Amniotic stem cell (primary cell): Measurements from ENCODE around the gene KRT79.

Experiments
- DNase-seq: peaks from one replicate; lab custom pipeline; 2025; lab: John Stamatoyannopoulos, UW

Gene KRT79

GRCh38 chr12:52835271-52836041, 1.3 kb upstream of the KRT79 start:
- no peak for DNase-seq

- no peak for DNase-seq
These were observed 553 bp upstream of the KRT79 start for GRCh38 chr12:52834727-52835001.

DNA sequence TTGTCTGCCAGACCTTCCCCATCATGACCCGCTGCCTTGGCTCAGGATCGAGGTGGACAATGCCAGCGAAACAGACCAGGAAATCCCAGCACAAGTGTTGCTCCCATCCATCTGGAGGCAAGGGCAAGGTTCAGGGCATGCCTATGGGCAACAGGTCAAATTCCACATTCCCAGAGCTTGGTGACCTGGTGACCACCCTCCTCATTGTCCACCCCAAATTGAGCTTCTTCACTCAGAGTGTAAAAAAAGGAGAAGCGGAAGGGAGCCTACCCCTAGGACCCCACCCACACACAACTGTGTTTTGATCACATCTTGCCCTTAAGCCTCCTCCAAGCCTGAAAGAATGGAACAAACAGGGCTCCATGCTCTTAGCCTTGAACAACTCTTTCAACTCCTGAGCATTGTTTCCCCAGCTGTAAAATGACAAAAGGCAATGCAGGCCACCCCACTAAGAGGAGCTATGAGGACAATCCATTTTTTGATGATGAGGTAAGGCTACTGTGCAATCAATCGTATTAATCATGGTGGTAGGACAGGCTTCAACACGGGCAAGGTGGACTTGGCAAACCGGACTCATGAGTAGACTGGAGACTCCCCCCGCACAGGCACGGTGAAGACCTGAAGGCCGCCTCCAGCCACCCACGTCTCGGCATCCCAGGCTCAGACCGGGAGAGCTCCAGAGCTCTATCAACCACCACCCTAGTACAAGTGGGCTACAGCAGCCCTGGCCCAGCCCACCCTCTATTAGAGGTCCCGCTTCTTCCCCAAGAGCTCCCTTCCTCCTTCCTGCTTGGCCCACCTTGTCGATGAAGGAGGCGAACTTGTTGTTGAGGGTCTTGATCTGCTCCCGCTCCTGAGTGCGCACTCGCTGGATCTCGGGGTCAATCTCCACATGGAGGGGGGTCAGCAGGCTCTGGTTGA, 866 bp downstream of the KRT79 start:
- no peak for DNase-seq

GRCh38 chr12:52832451-52832850, 1.7 kb downstream of the KRT79 start:
- no peak for DNase-seq

DNA sequence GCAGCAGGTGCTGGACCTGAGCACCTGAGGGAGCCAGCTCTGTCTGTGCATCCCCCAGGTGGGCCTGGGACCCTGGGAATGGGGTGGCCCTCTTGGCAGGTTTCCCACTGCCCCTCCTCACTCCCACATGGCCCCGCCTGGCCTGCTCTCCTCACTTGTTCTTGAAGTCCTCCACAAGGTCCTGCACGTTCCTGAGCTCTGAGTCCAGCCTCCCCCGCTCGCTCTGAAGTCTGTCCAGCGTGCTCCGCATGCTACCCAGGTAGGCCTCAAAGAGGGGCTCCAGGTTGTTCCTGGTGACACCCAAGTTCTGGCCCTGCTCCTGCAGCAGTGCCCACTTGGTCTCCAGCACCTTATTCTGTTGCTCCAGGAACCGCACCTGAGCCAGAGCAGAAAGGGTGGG, 2.9 kb downstream of the KRT79 start:
- no peak for DNase-seq

GRCh38 chr12:52829986-52830770, 3.9 kb downstream of the KRT79 start:
- DNase-seq, result no peak

- DNase-seq, result no peak
These were observed 5.5 kb downstream of the KRT79 start for GRCh38 chr12:52828591-52829021.

DNA sequence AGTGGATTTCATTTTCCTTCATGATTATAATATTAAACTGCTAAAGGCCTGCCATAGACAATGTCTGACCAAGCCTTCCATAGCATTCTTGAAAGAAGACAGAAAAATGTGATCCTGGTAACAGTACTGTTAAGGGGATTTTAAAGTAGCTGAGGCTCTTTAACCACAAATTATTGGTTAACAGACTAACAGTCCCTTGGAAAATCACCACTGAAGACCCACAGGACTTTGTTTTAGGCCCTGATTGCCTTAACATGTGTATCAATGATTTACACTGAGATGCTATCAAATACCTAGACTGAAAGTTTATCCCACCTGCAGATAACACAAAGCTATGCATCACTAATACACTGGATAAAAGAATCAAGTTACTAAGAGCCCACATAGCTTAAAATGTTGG, 6.0 kb downstream of the KRT79 start:
- DNase-seq, result no peak

DNA sequence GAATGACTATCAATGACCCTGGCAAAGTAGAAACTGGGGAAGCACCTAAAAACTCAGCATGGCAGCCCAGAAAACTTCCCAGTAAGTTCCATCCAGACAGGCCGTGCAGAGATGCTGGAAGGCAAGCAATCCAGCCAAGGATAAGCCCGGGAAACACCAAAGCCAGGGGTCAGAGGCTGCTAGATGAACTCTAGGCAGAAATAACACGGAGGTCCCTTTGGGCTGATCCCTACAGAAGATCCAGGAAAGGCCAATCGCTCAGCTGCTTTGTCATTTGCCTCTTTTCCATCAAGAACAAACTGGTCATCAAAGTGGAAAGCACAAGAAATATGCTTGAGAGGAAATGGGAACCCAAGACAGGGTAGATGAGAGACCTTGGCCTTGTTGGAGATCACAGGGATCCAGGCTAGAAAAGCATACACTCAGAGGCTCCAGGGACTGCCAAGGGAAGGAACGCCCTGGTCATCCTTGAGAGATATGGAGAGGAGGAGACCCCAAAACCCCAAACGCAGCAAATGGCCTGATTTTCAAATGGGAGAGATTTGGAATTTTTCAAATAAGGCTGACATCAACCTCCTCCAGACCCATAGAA, 6.5 kb downstream of the KRT79 start:
- no peak for DNase-seq

- no peak for DNase-seq
These were observed 7.3 kb downstream of the KRT79 start for GRCh38 chr12:52826611-52827498.

DNA sequence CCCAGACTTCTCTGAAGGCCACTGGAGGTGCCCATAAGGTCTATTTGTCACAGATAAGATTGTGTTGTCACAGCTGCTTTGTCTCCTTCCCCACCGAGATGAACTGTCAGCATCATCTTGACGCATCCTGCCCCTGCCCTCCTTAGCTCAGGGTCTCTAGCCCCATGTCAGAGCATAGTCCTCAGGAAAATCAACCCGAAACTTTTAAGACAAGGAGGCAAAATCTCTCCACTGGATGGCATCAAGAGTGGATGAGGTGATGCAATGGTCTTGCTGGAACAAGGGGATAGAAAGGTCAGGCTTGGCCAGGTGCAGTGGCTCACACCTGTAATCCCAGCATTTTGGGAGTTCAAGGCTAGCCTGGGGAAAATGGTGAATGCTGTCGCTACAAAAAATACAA, 8.2 kb downstream of the KRT79 start:
- no peak for DNase-seq

GRCh38 chr12:52824741-52825410, 9.2 kb downstream of the KRT79 start:
- DNase-seq, result no peak

GRCh38 chr12:52823761-52824450, 10.2 kb downstream of the KRT79 start:
- no peak for DNase-seq

DNA sequence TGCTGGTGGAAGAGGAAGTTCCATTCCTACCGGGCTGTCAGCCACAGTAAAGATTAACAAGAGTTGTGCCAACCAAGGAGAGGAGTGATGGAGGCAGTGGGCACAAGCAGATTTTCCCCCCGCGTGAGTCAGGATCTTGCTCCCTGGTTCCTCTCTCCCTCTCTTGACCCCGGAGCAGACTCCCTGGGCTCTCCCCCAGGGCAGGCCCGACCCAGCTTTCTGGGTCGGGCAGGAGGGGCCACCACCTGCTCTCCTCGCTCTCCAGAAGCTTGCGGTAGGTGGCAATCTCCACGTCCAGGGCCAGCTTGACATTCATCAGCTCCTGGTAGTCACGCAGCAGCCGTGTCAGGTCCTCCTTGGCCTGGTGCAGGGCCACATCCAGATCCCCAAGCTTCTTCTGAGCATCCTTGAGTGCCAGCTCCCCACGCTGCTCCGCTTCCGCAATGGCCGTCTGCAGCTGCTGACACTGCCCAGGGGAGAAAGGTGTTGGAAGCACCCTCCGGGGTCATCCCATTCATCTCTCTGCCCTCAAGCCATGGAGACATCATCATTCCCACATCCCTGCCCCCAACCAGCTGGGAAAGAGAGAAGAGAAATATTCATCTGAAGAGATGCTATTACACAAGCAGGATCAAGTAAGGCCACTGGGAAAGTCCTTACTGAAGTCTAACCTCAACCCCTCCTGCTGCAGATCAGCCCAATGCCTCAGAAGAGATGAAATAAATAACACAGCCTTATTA, 11.2 kb downstream of the KRT79 start:
- no peak for DNase-seq

DNA sequence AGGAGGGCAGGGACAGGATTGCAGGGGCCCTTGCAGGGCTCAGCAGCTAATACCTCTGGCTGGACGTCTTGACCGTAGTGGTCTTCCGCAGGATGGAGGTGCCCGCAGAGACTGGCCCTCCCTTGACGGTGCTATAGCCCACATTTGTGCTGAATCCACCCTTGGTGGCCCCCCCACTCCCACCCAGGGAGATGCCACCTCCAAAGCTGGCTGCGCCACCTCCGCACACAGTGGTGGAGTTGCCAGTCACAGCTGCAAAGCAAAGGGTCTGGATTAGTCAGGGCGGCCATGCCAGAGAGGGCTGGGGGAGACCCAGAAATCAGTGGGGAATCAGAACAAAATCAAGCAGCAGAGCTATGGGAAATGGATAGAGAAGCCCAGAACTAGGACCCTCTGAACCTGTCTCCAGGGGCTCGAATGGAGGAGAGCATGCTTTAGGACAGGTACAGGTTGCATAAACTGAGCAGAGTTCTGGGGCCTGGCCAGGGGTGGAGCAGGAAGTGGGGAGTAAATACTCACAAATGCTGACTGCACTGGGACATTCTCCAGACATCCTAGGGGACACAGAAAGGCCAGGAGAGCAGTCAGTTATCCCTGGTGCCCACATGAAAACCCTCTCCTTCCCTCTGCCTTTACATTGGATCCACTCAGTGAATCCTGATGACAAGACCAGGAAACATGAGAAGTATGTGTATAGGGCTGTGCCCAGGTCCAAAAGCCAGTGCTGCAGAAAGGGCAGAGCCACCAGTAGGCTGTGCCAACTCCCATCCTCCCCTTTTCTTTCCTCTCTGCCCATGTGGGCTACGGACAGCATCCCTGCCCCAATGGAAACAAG, 12.1 kb downstream of the KRT79 start:
- DNase-seq, result no peak

GRCh38 chr12:52821071-52821730, 12.9 kb downstream of the KRT79 start:
- DNase-seq, result no peak

- DNase-seq, result no peak
These were observed 13.6 kb downstream of the KRT79 start for GRCh38 chr12:52820521-52820920.
